Cardiac muscle cell (in vitro differentiated cells and primary cell): ENCODE measurements around the gene UCHL5. TPM values are rescaled to one million over a fixed set of nuclear protein-coding genes. Genes with fewer than 3 reads are reported as not detected.

ENCODE experiments used
- DNase-seq, 2 donors: peaks; one replicate each; pipeline versions ENCODE4 v3.0.0 to v3.0.0-alpha.2; 2010 to 2017; ENCODE audit warnings: low read depth in 1 of 2, low spot score in 1 of 2
- H3K27ac ChIP-seq: fragments of 200-600 bp; sonication (generic); 2 replicates; pipeline ENCODE4 v1.5.1; 2016
- H3K27me3 ChIP-seq: fragments of 200-600 bp; sonication (generic); 2 replicates; pipeline ENCODE4 v1.6.0; 2016; ENCODE audit warnings: control low read depth
- H3K36me3 ChIP-seq: fragments of 200-600 bp; sonication (generic); 2 replicates; pipeline ENCODE4 v1.5.1; 2016; ENCODE audit warnings: control low read depth
- H3K4me1 ChIP-seq: fragments of 200-600 bp; sonication (generic); 2 replicates; pipeline ENCODE4 v1.8.1; 2017; ENCODE audit warnings: low read depth, mild to moderate bottlenecking, mixed run types
- H3K4me3 ChIP-seq: fragments of 200-600 bp; sonication (generic); 2 replicates; pipeline ENCODE4 v1.5.1; 2016; ENCODE audit warnings: mild to moderate bottlenecking
- H3K9me3 ChIP-seq: fragments of 200-600 bp; sonication (generic); 2 replicates; pipeline ENCODE4 v1.5.1; 2017; ENCODE audit warnings: low read depth, mild to moderate bottlenecking, control low read depth
- polyA plus RNA-seq: library from polyadenylated mRNA; unstranded; fragments of >200 nt; fragmentation: Nextera tagmentation; extraction: Ambion mirVana; gene quantifications from 2 replicates; pipeline ENCODE4 v1.2.1, GENCODE V29; 2016
- total RNA-seq: library from RNA; depleted of rRNA; stranded (reverse); fragments of >200 nt; gene quantifications from 2 replicates; pipeline ENCODE4 v1.2.3, GENCODE V29; 2016
- TF ChIP-seq, protein P1 (sequence below): IDR thresholded peaks from 2 replicates; pipeline ENCODE4 v1.5.1; 2012; ENCODE audit warnings: low read depth, mild to moderate bottlenecking, low read length

UCHL5 gene
- total and polyA plus RNA-seq, 2 experiments from 2014 or later, result 34.4 to 42.5 TPM

DNA sequence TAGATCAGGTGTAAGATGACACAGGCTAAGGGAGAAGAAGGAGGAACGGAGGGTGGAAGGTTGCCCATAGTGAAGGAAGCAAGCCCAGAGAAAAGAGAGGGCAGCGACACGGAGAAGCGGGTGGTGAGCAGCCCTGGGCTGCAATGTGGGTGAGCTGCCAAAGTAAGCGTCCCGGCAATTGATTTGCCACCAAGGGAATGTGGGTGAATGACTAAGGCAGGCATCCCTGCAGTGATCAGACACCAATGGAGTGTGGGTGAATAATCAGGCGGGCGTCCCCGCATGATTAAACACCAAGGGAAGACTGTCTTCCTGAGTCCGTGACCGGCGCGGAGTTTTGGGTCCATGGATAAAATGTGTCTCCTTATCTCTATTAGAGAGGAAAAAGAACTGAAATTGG is 79.6 kb downstream of the UCHL5 start:
- no peak for DNase-seq
- no peak overlapping the region for H3K4me3 ChIP-seq
- H3K9me3 ChIP-seq, result no peaks in the 10 kb centered on the region
- no peak overlapping the region for H3K27ac ChIP-seq
- no peaks in the 10 kb centered on the region for H3K27me3 ChIP-seq
- TF ChIP-seq, protein P1, sequence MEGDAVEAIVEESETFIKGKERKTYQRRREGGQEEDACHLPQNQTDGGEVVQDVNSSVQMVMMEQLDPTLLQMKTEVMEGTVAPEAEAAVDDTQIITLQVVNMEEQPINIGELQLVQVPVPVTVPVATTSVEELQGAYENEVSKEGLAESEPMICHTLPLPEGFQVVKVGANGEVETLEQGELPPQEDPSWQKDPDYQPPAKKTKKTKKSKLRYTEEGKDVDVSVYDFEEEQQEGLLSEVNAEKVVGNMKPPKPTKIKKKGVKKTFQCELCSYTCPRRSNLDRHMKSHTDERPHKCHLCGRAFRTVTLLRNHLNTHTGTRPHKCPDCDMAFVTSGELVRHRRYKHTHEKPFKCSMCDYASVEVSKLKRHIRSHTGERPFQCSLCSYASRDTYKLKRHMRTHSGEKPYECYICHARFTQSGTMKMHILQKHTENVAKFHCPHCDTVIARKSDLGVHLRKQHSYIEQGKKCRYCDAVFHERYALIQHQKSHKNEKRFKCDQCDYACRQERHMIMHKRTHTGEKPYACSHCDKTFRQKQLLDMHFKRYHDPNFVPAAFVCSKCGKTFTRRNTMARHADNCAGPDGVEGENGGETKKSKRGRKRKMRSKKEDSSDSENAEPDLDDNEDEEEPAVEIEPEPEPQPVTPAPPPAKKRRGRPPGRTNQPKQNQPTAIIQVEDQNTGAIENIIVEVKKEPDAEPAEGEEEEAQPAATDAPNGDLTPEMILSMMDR, result no peak
- H3K36me3 ChIP-seq, result no peaks in the 10 kb centered on the region
- peaks cover 8% of the 10 kb centered on the region for H3K4me1 ChIP-seq

DNA sequence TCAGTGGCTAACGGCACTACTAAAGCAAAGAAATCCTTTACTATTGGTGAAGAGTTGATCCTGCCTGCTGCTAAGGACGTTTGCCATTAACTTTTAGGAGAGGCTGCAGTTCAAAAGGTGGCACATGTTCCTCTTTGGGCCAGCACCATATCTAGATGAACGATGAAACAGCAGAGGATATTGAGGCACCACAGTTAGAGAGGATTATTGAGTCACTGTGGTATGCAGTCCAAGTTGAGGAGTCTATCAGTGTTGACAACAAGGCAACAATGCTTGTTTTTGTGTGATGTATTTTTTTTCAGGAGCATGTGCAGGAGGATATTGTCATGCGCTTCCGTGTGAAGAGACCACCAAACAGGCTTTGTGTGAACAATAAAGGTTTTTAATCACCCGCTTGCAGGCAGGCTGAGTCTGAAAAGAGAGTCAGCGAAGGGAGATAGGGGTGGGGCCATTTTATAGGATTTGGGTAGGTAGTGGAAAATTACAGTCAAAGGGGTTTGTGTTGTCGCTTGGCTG is 80.9 kb downstream of the UCHL5 start:
- H3K36me3 ChIP-seq, result no peaks in the 10 kb centered on the region
- no peak for DNase-seq
- TF ChIP-seq, protein P1, result no peak
- no peaks in the 10 kb centered on the region for H3K9me3 ChIP-seq
- no peak overlapping the region for H3K4me3 ChIP-seq
- peaks cover 8% of the 10 kb centered on the region for H3K4me1 ChIP-seq
- H3K27ac ChIP-seq, result no peak overlapping the region
- no peaks in the 10 kb centered on the region for H3K27me3 ChIP-seq

DNA sequence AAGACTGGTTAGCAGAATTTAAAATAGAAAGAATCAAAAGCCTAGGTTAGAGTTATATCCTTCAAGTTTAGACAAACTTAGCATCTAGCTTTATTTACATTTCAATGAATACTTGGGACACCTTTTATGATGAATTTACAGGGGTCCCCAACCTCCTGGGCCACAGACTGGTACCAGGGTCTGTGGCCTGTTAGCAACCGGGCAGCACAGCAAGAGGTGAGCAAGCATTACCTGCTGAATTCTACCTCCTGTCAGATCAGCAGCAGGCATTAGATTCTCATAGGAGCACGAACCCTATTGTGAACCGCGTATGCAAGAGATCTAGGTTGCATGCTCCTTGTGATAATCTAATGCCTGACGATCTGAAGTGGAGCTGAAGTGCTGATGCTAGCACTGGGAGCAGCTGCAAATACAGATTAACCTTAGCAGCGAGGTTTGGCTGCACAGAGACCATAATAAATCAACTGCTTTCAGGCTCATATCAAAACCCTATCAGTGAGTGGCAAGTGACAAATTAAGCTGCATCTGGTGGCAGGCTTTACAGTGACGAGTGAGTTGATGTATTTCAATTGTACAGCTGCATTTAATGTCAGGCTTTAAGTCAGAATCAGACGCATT is 82.0 kb downstream of the UCHL5 start:
- peak in 1 of 2 donors; percentile 51 for DNase-seq
- no peaks in the 10 kb centered on the region for H3K36me3 ChIP-seq
- no peaks in the 10 kb centered on the region for H3K9me3 ChIP-seq
- no peaks in the 10 kb centered on the region for H3K27me3 ChIP-seq
- H3K4me1 ChIP-seq, result peaks cover 8% of the 10 kb centered on the region
- no peak overlapping the region for H3K4me3 ChIP-seq
- TF ChIP-seq, protein P1, result no peak
- H3K27ac ChIP-seq, result no peak overlapping the region

DNA sequence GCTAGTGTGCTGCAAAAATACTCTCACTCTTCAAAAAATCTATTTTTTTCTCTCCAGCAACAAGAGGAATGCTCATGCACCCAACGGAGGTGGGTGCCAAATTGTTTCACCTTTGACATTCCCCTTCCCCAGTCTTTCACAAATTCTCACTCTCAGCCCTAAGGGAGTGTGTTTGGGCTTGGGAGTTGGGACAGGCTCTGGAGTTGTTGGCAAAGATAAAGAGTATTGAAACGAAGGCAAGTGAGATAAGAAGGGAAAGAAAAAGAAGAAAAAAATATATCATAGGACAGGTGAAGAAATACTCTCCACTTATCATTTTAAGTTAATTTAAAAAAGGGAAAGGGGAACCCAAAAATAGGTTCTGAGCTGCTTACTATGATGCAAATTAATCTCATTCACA is 82.6 kb downstream of the UCHL5 start:
- Histone ChIP-seq H3K9me3 (no peaks in the 10 kb centered on the region), H3K4me1 (peaks cover 8% of the 10 kb centered on the region), H3K27ac (no peak overlapping the region), H3K36me3 (no peaks in the 10 kb centered on the region), H3K4me3 (no peak overlapping the region), H3K27me3 (no peaks in the 10 kb centered on the region)
- TF ChIP-seq, protein P1, result no peak
- DNase-seq, result no peak

DNA sequence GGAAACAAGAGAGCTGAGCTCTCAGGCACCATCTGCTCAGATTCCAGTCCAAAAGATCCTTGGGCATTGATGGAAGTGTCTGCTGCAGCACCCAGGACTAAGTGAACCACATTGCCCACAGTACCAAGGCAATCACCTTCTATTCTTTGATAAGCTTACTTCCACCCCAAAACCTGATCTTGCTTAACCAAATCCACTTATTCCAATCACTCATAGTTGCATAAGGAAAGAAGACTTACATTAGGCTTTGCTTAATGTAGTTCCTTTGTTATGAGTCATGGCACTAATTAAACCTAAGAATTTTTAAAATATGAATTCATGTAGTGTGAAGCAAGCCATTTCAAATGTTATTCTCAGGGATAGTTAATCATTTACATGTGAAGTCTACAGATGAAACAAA is 84.5 kb downstream of the UCHL5 start:
- H3K4me3 ChIP-seq, result no peak overlapping the region
- no peak overlapping the region for H3K27ac ChIP-seq
- TF ChIP-seq, protein P1, result no peak
- no peaks in the 10 kb centered on the region for H3K36me3 ChIP-seq
- DNase-seq, result peak in 1 of 2 donors; percentile 25
- peaks cover 8% of the 10 kb centered on the region for H3K4me1 ChIP-seq
- H3K9me3 ChIP-seq, result no peaks in the 10 kb centered on the region
- H3K27me3 ChIP-seq, result no peaks in the 10 kb centered on the region
